Calu3 (cell line): ENCODE results near the gene EMID1. TPM values are rescaled to one million over a fixed set of nuclear protein-coding genes. Genes with fewer than 3 reads are reported as not detected.

Experiments
- BruUV-seq: library from RNA; stranded (reverse); fragments of 400-500 nt; replicated peaks from 2 replicates; lab custom pipeline; 2021; lab: Mats Ljungman, UMichigan
- CTCF ChIA-PET: fragments of 300-600 bp; sonication (Branson Sonifier 250); formaldehyde crosslinking; loops from one replicate; lab custom pipeline; 2022; ENCODE audit warnings: antibody characterized with exemption; lab: Charles Lee
- DNase-seq: peaks from one replicate; pipeline ENCODE4 v3.0.0; 2022
- H3K27ac Mint-ChIP-seq: one replicate; pipeline ENCODE4 v1.8.0; 2022; ENCODE audit warnings: mixed read lengths; ENCODE audit not compliant: unreplicated experiment
- H3K27me3 Mint-ChIP-seq: one replicate; pipeline ENCODE4 v1.8.0; 2022; ENCODE audit warnings: mixed read lengths; ENCODE audit not compliant: unreplicated experiment
- H3K36me3 Mint-ChIP-seq: one replicate; pipeline ENCODE4 v1.8.0; 2022; ENCODE audit warnings: mild to moderate bottlenecking, moderate library complexity, mixed read lengths; ENCODE audit not compliant: insufficient read depth, unreplicated experiment
- H3K4me1 Mint-ChIP-seq: one replicate; pipeline ENCODE4 v1.8.0; 2022; ENCODE audit warnings: mild to moderate bottlenecking, low read depth, mixed read lengths; ENCODE audit not compliant: unreplicated experiment
- H3K4me3 Mint-ChIP-seq: one replicate; pipeline ENCODE4 v1.8.0; 2022; ENCODE audit warnings: mild to moderate bottlenecking, low read depth, moderate library complexity, mixed read lengths; ENCODE audit not compliant: unreplicated experiment
- H3K9me3 Mint-ChIP-seq: one replicate; pipeline ENCODE4 v1.8.0; 2022; ENCODE audit warnings: low read depth, mixed read lengths; ENCODE audit not compliant: unreplicated experiment
- CTCF ChIP-seq: fragments of 200-600 bp; IDR thresholded peaks from one replicate; pipeline ENCODE4 v1.8.0; 2022; ENCODE audit warnings: antibody characterized with exemption; ENCODE audit not compliant: unreplicated experiment
- intact Hi-C: fragments of 100-400 bp; cut with micrococcal nuclease; formaldehyde crosslinking; loops from one replicate; pipeline ENCODE4 v1.10.0; 2022; ENCODE audit not compliant: unreplicated experiment
- total RNA-seq: library from RNA; stranded (reverse); gene quantifications from 2 replicates; pipeline ENCODE4 v1.2.3, GENCODE V29; 2022

EMID1 gene
- total RNA-seq, 1 experiment from 2014 or later = 1.1 TPM

- Mint-ChIP-seq H3K27me3 (peaks cover 16% of the 10 kb centered on the region), H3K4me1 (no peaks in the 10 kb centered on the region), H3K27ac (no peak overlapping the region), H3K36me3 (peaks cover 19% of the 10 kb centered on the region), H3K4me3 (no peak overlapping the region), H3K9me3 (no peaks in the 10 kb centered on the region)
- no peak for DNase-seq
- intact Hi-C loops = no loop called here
- TF ChIP-seq CTCF = no peak
- no TSS peak for BruUV-seq
- CTCF ChIA-PET = no interaction called here
Observed at GRCh38 chr22:29257751-29258181, 52.1 kb downstream of the EMID1 start.

GRCh38 chr22:29258407-29259252 lies 52.9 kb downstream of the EMID1 start:
- Mint-ChIP-seq H3K9me3 (no peaks in the 10 kb centered on the region), H3K36me3 (peaks cover 19% of the 10 kb centered on the region), H3K4me1 (no peaks in the 10 kb centered on the region), H3K27me3 (peaks cover 13% of the 10 kb centered on the region), H3K27ac (no peak overlapping the region), H3K4me3 (no peak overlapping the region)
- no peak for DNase-seq
- BruUV-seq = no TSS peak
- intact Hi-C loops = no loop called here
- TF ChIP-seq CTCF = no peak
- CTCF ChIA-PET = no interaction called here

- peaks cover 19% of the 10 kb centered on the region for H3K36me3 Mint-ChIP-seq
- no peaks in the 10 kb centered on the region for H3K9me3 Mint-ChIP-seq
- BruUV-seq = no TSS peak
- CTCF ChIA-PET = no interaction called here
- no peak overlapping the region for H3K4me3 Mint-ChIP-seq
- H3K27ac Mint-ChIP-seq = no peak overlapping the region
- no peak for DNase-seq
- H3K27me3 Mint-ChIP-seq = peaks cover 7% of the 10 kb centered on the region
- H3K4me1 Mint-ChIP-seq = no peaks in the 10 kb centered on the region
- intact Hi-C loops = no loop called here
- no peak for TF ChIP-seq CTCF
Observed at GRCh38 chr22:29259253-29259899, 53.7 kb downstream of the EMID1 start.

- no peaks in the 10 kb centered on the region for H3K27me3 Mint-ChIP-seq
- no peak overlapping the region for H3K4me3 Mint-ChIP-seq
- DNase-seq = no peak
- H3K4me1 Mint-ChIP-seq = no peaks in the 10 kb centered on the region
- no peaks in the 10 kb centered on the region for H3K9me3 Mint-ChIP-seq
- BruUV-seq = no TSS peak
- no peak for TF ChIP-seq CTCF
- CTCF ChIA-PET = no interaction called here
- H3K27ac Mint-ChIP-seq = no peak overlapping the region
- intact Hi-C loops = no loop called here
- peaks cover 24% of the 10 kb centered on the region for H3K36me3 Mint-ChIP-seq
Observed at GRCh38 chr22:29260031-29260560, 54.4 kb downstream of the EMID1 start.
